Epithelial cell of proximal tubule (primary cell): Measurements from ENCODE around the gene EMID1. TPM values are rescaled to one million over a fixed set of nuclear protein-coding genes. Genes with fewer than 3 reads are reported as not detected.

Experiments used
- DNase-seq: peaks from one replicate; pipeline ENCODE4 v3.0.0-alpha.2; 2011; ENCODE audit warnings: low read depth
- H3K4me3 ChIP-seq: 2 replicates; pipeline ENCODE4 v1.5.1; 2011; ENCODE audit warnings: low read depth, mild to moderate bottlenecking, low read length
- CTCF ChIP-seq: conservative IDR thresholded peaks from 2 replicates; pipeline ENCODE4 v1.5.1; 2012; ENCODE audit warnings: low read depth, mild to moderate bottlenecking, low read length
- total RNA-seq: library from RNA; depleted of rRNA; stranded (reverse); fragments of >200 nt; gene quantifications from 2 replicates; pipeline ENCODE4 v1.2.3, GENCODE V29; 2015

Gene EMID1
- total RNA-seq, 1 donor from 2014 or later: 0.17 TPM

- TF ChIP-seq CTCF: peak; percentile 57
- peak within 1 kb of the TSS; percentile 92 for H3K4me3 ChIP-seq
- no peak for DNase-seq
Observed at GRCh38 chr22:29306175-29306834, 100.6 kb downstream of the EMID1 start, which contains the start of gene GAS2L1. TSS of gene GAS2L1 (plus strand) at chr22:29306650. CDS start at chr22:29308106, 1,456 bp downstream.

GRCh38 chr22:29306835-29307595 is 101.3 kb downstream of the EMID1 start:
- peak overlapping the region; percentile 92 for H3K4me3 ChIP-seq
- no peak for TF ChIP-seq CTCF
- DNase-seq: no peak

- no peak for TF ChIP-seq CTCF
- DNase-seq: no peak
- H3K4me3 ChIP-seq: peak overlapping the region; percentile 92
Observed at GRCh38 chr22:29307596-29308147, 102.0 kb downstream of the EMID1 start.

GRCh38 chr22:29308148-29308790 is 102.6 kb downstream of the EMID1 start:
- no peak for DNase-seq
- peak overlapping the region; percentile 92 for H3K4me3 ChIP-seq
- no peak for TF ChIP-seq CTCF

- no peak overlapping the region for H3K4me3 ChIP-seq
- DNase-seq: no peak
- no peak for TF ChIP-seq CTCF
Observed at GRCh38 chr22:29308791-29309262, 103.1 kb downstream of the EMID1 start.

Other genes with a start within 250 kb of the EMID1 start
- not detected in 2 replicates for gene C22orf31, start 144.1 kb upstream of the EMID1 start, total RNA-seq
- gene KREMEN1, start 132.9 kb upstream of the EMID1 start, total RNA-seq: 4.8 and 10.8 TPM in 2 replicates
- gene RHBDD3, start 62.1 kb downstream of the EMID1 start, total RNA-seq: 28.2 and 36.0 TPM in 2 replicates
- gene EWSR1, start 62.4 kb downstream of the EMID1 start, total RNA-seq: 211 and 328 TPM in 2 replicates
- 31.4 and 34.9 TPM in 2 replicates for gene GAS2L1, start 100.8 kb downstream of the EMID1 start, total RNA-seq
- gene RASL10A, start 109.8 kb downstream of the EMID1 start, total RNA-seq: 0.12 TPM in 1 of 2 replicates, not detected in the other
- gene AP1B1, start 182.7 kb downstream of the EMID1 start, total RNA-seq: 50.3 and 79.7 TPM in 2 replicates
- not detected in 2 replicates for gene RFPL1, start 232.7 kb downstream of the EMID1 start, total RNA-seq